Fibroblast of skin of abdomen (primary cell): Measurements from ENCODE around the gene PON3. TPM values are rescaled to one million over a fixed set of nuclear protein-coding genes. Genes with fewer than 3 reads are reported as not detected.

Source experiments
- DNase-seq: peaks from one replicate; pipeline ENCODE4 v3.0.0-alpha.2; 2013
- polyA plus RNA-seq, 2 experiments: library from polyadenylated mRNA; unstranded; fragments of 120-200 nt; gene quantifications; one replicate each; pipeline ENCODE4 v1.2.1, GENCODE V29; 2013; ENCODE audit not compliant: insufficient read length in 2 of 2

The PON3 gene
- not detected for polyA plus RNA-seq (2013, experiment 1 of 2; ENCODE audit: insufficient read length)
- polyA plus RNA-seq (2013, experiment 2 of 2; ENCODE audit: insufficient read length) = not detected

GRCh38 chr7:95396136-95397032, at the start of gene PON3:
TSS of gene PON3 (minus strand) at chr7:95396375. CDS start at chr7:95396350, 25 bp downstream.
- no peak for DNase-seq

- DNase-seq = no peak
Observed at GRCh38 chr7:95444796-95445195, 48.6 kb upstream of the PON3 start.

GRCh38 chr7:95441042-95441823, 45.1 kb upstream of the PON3 start:
- DNase-seq = no peak

DNA sequence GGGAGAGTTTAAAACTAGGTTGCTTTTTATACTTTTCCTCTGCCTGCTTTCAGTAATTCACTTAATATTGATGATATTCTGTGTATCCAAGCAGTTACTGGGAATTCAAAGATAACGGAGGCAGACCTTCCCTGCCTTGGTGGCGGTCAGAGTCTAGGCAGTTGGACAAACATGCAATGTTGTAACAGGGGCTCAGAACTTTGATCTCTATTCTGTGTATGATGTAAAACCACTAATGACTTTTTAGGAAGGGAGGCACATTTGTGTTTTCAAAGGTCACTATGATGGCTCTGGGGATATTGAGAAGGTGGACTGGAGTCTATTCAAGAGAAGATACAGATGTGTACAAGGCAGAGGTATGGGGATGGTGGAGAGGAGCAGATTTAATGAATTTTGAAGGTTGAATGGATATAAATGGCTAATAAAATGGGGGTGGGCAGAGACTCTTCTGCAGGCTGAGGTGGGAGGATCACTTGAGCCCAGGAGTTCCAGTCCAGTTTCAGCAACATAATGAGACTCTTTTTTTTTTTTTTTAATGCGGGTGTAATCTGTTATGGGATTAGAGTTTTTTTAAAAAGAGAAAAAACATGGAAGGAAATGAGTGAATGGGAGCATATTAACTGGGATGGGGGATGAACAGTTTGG, 44.3 kb upstream of the PON3 start:
- no peak for DNase-seq

DNA sequence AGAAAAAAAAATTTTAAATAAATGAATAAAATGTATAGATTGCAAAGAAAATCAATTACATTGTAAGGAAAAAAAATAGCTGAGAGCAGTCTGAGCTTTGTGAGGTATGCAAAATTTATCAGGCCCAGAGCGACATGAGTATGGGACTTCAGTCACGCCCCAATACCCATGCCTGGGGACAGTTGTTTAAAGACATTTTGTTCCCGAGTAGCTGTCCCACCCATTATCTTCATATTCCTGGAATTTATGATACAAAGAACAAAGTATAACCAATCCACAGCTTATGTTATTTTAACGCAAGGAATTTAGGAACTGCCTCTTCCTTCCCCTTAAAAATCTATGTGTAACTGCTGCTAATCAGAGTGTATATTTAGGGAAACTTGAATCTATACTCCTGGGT, 40.2 kb upstream of the PON3 start:
- DNase-seq = no peak

GRCh38 chr7:95435422-95435780, 39.2 kb upstream of the PON3 start:
- DNase-seq = no peak

- DNase-seq = peak; percentile 86
Observed at GRCh38 chr7:95434557-95435421, 38.6 kb upstream of the PON3 start, which contains the start of gene PON2. TSS of gene PON2 (minus strand) at chr7:95435028. CDS start at chr7:95434951, 77 bp downstream.

DNA sequence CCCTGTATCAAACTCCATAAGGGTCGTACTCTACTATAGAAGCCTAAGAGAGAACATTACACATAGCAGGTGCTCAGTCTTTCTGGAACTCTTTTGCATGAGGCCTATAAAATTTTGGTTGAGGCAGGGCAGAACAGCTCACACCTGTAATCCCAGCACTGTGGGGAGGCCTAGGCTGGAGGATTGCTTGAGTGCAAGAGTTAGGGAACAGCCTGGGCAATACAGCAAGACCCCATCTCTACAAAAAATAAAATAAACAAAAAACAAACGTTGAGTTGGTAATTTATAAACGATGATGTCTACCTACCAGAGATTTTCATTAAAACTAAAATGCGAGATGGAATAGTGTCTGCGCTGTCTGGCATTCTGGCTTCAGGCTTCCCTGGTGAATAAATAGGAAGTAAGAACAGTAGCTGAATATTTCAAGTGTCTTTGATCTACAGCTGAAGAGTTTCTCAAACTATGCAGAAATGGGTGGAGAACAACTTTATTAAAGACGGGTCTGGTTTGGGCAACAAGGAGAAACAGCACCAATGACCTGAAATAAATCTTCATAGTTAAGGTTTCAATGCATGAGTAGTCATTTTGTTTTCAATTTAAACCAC, 37.9 kb upstream of the PON3 start:
- DNase-seq = no peak

- no peak for DNase-seq
Observed at GRCh38 chr7:95433129-95433528, 37.0 kb upstream of the PON3 start.

- DNase-seq = no peak
Observed at GRCh38 chr7:95432606-95433005, 36.4 kb upstream of the PON3 start.

DNA sequence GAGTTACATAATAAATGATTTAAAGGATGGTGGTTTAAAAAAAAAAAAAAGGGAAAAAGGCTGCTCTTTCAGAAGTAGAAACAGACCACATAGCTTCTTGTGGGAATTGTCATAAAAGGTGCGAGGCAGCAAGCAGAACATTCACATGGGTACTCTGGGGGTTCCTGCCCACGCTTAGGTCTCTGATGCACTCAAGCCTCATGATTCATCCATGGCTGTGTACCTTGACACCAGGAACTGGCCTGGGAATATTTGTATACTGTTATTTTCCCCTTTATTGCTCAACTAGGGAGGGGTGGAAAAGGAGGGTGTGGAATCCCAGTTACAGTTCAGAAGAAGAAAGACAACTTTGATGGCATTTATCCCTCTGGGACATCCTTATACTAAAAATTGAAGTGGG, 34.7 kb upstream of the PON3 start:
- peak; percentile 22 for DNase-seq

- no peak for DNase-seq
Observed at GRCh38 chr7:95429241-95429990, 33.2 kb upstream of the PON3 start.

DNA sequence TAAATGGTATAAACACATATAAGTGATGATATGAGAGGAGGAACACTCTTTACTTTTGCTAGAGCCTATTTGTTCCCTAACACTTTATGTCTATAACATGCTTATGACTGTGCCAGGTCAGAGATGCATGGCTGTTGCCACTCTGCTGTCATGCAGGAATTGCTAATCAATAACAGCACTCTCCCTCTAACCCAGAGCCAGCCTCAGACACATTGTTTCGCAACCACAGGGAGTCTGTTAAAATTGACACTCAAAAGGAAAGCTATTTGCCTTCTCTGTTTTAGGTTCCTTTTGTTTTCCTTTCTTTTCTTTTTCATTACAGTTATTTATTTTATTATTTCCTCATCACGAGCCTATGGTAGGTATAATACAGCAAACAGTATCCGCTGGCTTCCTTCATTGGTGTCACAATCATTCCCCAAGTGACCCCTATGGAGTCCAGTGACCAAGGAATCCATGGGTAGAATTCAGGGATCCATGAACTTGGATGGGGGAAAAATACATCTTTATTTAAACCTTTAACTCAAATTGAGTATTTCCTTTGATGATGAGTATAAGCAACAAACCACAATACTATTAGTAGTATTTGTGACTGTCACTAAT, 31.8 kb upstream of the PON3 start:
- DNase-seq = no peak

DNA sequence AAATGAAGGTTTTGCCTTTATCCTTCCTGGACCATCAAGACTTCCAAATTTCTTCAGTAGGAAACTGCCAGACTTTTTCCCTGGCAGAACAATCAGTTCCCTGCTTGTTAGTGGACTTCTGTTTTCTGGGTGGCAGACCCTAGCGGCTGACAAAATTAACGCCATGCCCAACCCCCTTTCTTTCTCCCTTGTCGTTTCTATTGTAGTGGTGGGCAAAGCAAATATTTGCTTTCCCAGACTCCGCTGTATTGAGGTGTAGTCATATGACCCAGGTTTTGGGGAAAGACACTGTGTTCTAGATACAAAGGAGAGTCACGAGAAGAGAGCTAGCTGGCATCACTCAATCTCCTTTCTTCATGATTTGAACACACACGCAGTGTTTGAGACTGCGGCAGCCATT, 31.0 kb upstream of the PON3 start:
- no peak for DNase-seq

- no peak for DNase-seq
Observed at GRCh38 chr7:95425694-95426093, 29.5 kb upstream of the PON3 start.

- peak; percentile 47 for DNase-seq
Observed at GRCh38 chr7:95424716-95425115, 28.5 kb upstream of the PON3 start.

DNA sequence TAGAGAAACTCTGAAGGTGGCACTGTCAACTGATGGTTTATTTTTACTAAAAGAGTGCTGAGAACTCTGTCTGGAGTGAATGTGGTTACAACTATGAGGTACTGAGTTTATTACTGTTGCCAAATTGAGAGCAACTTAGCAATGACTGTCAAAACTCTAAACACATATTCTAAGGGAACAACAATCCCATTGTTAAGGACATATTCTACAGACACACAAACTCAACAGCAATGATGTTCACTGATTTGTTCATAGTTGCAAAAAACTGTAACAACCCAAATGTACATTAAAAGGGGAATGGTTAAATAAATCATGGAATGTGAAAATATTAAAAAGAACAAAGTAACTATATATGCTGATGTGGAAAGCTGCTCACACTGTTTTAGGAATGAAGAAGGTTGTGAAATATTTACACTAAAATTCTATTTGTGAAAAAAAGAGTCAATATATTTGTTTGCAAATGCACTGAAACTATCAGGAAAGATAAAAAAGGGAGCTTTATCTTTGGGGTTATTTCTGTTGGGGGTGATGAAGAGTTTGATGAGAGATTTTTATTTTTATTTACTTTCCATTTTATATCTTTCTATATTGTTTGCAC, 25.8 kb upstream of the PON3 start:
- DNase-seq = no peak

DNA sequence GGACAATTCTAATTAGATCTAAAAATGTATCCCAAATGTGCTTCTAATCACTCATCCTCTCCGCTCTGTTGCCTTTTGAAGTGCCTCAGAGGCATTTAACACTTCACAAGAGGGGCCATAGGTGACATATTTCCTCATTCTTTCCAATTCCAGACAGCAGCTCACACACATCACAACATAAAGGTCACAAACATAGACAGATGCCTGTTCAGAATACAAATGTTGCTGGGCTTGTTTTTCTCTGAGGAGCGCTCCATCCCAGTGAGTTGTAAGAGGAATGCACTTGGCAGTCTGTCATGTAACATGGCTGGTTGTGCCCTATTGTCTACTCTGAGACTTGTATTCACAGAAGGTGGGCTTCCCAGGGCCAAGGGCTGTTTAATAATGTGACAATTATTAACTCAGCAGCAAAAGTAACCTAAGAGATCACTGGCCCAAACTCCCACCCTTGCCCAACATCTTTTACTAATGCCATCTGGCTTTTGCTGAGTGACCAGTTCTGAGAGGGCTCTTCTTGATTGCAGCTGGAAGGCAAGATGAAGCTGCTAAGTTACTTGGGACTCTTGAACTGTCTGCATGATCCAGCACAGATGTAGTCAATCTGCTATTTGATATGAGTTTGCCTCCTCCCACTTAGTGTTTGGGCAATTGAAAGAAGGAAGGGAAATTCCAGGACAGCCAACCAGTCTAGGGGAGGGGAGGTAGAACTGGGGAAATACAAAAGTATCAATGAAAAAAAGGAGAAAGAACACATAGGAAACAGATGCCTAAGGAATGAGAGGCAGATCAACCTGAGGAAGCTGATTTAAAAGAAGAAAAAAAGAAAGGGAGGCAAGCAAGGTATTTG, 25.0 kb upstream of the PON3 start:
- peak; percentile 60 for DNase-seq

DNA sequence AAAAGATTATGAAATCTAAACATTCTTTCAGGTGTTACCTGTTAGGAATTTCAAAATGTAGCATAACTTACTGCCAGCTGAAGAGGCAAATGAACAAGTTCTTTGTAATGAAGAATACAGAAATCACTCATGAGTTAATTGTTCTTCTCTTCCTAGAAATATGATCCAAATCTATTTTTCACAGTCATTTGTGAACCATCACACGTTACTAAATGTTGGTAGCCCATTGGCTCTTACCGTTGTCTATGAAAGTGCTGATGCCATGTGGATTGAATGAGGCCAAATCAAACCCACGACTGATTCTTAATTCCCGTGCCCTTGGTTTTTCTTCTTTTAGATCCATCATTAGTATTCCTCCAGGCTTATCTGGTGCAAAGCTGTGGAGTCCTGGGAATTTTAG, 15.9 kb upstream of the PON3 start:
- no peak for DNase-seq
